NCI-H1694 treated with DMSO at 0.1 percent for 48 hours (cell line): ENCODE measurements around the gene STK38L.

Experiments used
- DNase-seq: peaks from one replicate; lab custom pipeline; 2025; lab: John Stamatoyannopoulos, UW

The STK38L gene

DNA sequence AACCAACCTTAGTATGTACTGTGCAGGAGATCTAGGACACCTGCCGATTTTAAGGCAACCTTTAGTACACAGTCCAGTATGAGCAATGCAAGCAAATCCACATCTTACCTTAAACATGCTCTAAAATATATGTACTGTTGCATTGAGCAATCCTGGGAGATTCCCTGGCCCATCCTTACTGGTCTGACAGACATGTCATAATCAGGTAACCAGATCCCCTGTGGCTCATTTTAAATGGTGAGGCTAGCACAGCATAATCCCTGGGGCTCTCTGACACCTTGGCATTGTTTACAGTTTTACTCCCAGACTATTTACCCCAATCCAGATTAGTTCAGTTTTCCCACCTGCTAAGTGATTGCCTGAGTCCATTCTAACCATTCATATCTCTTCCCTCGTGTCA lies 103.7 kb downstream of the STK38L start:
- no peak for DNase-seq

DNA sequence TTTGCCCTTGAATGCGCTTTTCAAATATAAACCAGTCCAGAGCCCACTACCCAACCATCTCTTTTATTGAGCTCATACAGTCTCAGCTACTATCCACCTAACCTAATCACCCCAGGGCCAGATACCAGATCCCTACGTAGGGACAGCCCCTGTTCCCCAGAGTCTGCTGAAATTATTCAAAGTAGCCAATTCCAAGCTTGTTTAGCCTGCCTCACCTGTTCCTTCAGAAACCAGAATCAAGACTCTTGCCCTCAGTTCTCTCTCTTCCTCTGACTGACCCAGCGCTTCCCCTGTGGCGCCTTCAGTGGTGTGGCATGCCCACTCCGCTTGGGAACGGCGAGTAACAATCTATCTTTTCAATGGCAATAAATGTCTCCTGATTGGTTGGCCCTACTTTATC lies 107.4 kb downstream of the STK38L start:
- DNase-seq, result no peak

DNA sequence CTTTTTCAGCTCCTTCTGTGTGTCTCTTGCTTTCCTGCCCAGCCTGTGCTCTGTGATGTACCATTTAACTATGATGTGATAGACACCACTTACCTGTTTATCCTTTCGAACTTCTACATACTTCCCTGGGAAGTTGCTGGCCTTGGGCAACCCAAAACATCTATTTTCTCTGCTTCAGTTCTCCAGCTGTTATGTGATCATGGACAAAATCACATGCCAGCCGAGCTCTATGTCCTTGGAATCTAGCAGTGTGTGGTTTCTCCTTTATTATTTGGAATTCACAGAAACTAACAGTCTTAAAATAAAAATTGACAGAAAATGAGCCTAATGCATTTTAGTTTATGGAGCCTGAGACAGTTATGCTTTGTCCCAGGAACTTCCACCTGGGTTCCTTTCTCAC lies 111.4 kb downstream of the STK38L start:
- no peak for DNase-seq

DNA sequence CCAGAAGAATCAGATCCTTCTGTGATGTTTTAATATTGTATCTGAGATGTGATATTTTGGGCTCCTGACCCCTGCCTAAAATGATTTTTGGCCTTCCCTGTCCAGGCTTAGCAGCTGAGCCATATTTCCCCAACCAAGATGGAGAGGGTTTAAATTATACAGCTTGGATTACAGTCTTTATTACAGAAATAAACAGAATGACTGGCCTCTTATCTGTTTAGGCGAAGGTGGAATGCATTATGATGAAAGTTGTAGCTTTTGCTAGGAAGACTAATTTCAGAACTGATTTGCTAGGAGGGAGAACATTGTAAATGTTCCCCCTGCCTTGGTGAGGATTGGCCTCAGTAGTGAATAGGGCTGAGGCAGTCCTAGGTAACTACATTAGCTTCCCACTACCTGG lies 111.9 kb downstream of the STK38L start:
- no peak for DNase-seq

DNA sequence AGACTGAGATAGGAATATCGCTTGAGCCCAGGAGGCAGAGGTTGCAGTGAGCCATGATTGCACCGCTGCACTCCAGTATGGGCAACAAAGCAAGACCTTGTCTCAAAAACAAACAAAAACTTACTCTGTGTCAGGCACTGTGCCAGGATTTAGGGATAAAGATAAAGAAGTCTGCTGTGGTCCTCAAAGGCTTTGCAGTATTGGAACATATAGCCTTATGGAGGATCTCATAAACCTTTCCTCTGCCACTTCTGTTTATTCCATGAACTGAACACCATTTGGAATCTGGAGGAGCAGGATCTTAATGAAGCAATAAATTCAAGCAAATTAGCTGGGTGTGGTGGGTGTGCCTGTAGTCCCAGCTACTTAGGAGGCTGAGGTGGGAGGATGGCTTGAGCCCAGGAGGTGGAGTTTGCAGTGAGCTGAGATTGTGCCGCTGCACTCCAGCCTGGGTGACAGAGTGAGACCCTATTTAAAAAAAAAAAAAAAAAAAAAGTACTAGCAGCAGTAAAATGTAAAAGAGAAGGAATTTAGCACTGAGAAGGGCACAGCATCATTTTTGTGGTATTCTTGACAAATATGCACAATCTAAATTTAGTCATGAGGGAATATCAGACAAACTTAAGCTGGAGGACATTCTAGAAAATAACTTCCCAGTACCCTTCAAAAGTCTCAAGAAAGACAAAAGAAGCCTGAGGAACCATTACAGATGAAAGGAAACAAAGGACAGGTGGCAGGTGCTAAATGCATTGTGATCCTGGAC lies 115.7 kb downstream of the STK38L start:
- no peak for DNase-seq

DNA sequence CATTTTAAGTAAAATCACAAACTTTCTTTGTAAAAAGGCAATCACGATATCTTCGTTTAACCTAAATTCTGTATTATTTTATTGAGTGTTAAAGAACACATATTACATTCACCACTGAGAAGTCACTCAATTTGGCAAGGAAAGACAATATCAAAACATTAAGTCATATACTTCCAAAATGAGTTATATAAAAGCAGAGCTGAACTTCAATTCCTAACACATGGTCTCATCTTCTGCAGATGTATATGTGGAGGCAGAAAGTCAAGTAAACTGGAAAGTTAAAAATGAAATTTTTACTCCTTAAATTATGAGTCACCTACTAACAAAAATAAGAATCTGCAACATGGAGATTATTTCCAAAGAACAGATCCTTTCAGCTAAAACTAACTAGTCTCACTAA lies 117.3 kb downstream of the STK38L start:
- DNase-seq, result no peak

DNA sequence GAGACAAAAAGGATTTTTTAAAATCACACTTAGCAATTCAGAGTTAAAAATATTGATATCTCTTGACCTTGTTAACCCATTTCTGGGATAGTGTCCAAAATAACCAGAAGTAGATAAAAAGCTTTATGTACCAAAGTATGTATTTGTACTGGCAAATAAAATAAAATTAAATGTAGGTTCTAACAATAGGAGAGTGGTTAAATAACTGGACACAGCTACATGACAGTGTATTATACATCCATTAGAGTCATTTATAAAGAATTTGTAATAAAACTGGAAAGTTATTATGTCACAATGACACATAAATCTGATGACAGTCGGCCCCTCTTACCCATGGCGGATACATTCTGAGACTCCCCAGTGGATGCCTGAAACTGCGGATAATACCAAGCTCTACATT lies 122.5 kb downstream of the STK38L start:
- DNase-seq, result no peak

DNA sequence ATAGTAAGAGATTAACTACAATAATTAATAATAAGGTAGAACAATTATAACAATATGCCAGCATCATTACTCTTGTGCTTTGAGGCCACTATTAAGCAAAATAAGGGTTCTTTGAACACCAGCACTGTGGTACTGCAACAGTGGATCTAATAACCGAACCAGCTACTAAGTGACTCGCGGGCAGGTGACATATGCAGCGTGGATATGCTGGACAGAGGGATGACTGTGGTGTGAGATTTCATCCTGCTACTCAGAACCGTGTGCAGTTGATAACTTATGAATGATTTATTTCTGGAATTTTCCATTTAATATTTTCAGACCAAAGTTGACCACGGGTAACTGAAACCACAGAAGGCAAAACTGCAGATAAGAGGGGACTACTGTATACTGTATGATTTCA lies 123.0 kb downstream of the STK38L start:
- DNase-seq, result no peak
